Panc1 (cell line): ENCODE measurements around the gene IFNAR1. TPM values are rescaled to one million over a fixed set of nuclear protein-coding genes. Genes with fewer than 3 reads are reported as not detected.

Experiments
- ATAC-seq: fragments of 200-7000 bp; cut with Tn5 transposase; 2 replicates; pipeline ENCODE4 v1.9.1; 2020; ENCODE audit warnings: mild to moderate bottlenecking, moderate library complexity
- BruUV-seq: library from RNA; stranded (reverse); fragments of 400-500 nt; replicated peaks from 2 replicates; lab custom pipeline; 2021; lab: Mats Ljungman, UMichigan
- CTCF ChIA-PET: fragments of 300-600 bp; sonication (Branson Sonifier 250); formaldehyde crosslinking; loops from one replicate; lab custom pipeline; 2022; ENCODE audit warnings: antibody characterized with exemption; lab: Charles Lee
- POLR2A ChIA-PET: fragments of 300-600 bp; sonication (Branson Sonifier 250); formaldehyde crosslinking; loops from one replicate; lab custom pipeline; 2022; ENCODE audit warnings: antibody characterized with exemption; lab: Charles Lee
- DNase-seq: peaks from one replicate; pipeline ENCODE4 v3.0.0-alpha.2; 2010; ENCODE audit warnings: low read depth, low spot score
- H3K27ac ChIP-seq: 2 replicates; pipeline ENCODE4 v1.5.1; 2011; ENCODE audit warnings: mild to moderate bottlenecking, low read length, inconsistent platforms
- H3K27me3 ChIP-seq: fragments of 200-500 bp; sonication (Bioruptor generic); 2 replicates; pipeline ENCODE4 v1.6.0; 2014; ENCODE audit warnings: low read length, inconsistent platforms; ENCODE audit not compliant: control insufficient read depth, insufficient read depth
- H3K36me3 ChIP-seq: fragments of 200-500 bp; sonication (Bioruptor generic); 2 replicates; pipeline ENCODE4 v1.5.1; 2014; ENCODE audit warnings: inconsistent platforms, mild to moderate bottlenecking, low read length, moderate library complexity; ENCODE audit not compliant: control insufficient read depth, insufficient read depth
- H3K4me1 ChIP-seq: 2 replicates; pipeline ENCODE4 v1.5.1; 2011; ENCODE audit warnings: inconsistent platforms, mild to moderate bottlenecking, low read length, moderate library complexity; ENCODE audit not compliant: control insufficient read depth, insufficient read depth
- H3K4me3 ChIP-seq, 2 experiments: 2 replicates each; pipeline ENCODE4 v1.5.1; 2011 to 2012; ENCODE audit warnings: low read depth in 2 of 2, low read length in 2 of 2, mild to moderate bottlenecking in 2 of 2, inconsistent platforms in 1 of 2, moderate library complexity in 1 of 2
- H3K9me3 ChIP-seq: fragments of 200-500 bp; sonication (Bioruptor generic); 2 replicates; pipeline ENCODE4 v1.5.1; 2014; ENCODE audit warnings: low read depth, mild to moderate bottlenecking, inconsistent platforms, low read length, moderate library complexity; ENCODE audit not compliant: control insufficient read depth, insufficient read depth
- CTCF ChIP-seq: fragments of 450-650 bp; IDR thresholded peaks from 2 replicates; pipeline ENCODE4 v1.5.1; 2017; ENCODE audit warnings: mild to moderate bottlenecking
- POLR2AphosphoS5 ChIP-seq: IDR thresholded peaks from 2 replicates; pipeline ENCODE4 v1.6.1; 2012; ENCODE audit warnings: mild to moderate bottlenecking, low read depth, low read length, moderate library complexity
- REST ChIP-seq, 2 experiments: IDR thresholded peaks; 2 replicates each; pipeline ENCODE4 v1.6.1; 2011 to 2012; ENCODE audit warnings: low read depth in 2 of 2, control low read depth in 1 of 2, low read length in 1 of 2, mild to moderate bottlenecking in 1 of 2, moderate library complexity in 1 of 2; ENCODE audit not compliant: insufficient read depth in 1 of 2
- SIN3A ChIP-seq: IDR thresholded peaks from 2 replicates; pipeline ENCODE4 v1.6.1; 2012; ENCODE audit warnings: low read depth, mild to moderate bottlenecking, low read length, moderate library complexity, borderline replicate concordance; ENCODE audit not compliant: insufficient read depth
- TCF7L2 ChIP-seq: IDR thresholded peaks from 2 replicates; pipeline ENCODE4 v1.6.1; 2011; ENCODE audit warnings: mild to moderate bottlenecking, low read depth, low read length, inconsistent platforms
- in situ Hi-C: cut with HindIII; loops from 2 replicates; pipeline ENCODE4 v1.10.0; 2016; ENCODE audit warnings: low sequenced_read_pairs, low pct_unique_long_range_greater_than_20kb
- intact Hi-C: fragments of 100-400 bp; cut with micrococcal nuclease; formaldehyde crosslinking; loops from one replicate; pipeline ENCODE4 v1.10.0; 2022; ENCODE audit not compliant: unreplicated experiment
- total RNA-seq: library from RNA; stranded (reverse); gene quantifications from one replicate; pipeline ENCODE4 v1.2.1, GENCODE V29; 2021; ENCODE audit not compliant: unreplicated experiment

IFNAR1 gene
- total RNA-seq, 1 experiment from 2014 or later, result 23.8 TPM

GRCh38 chr21:33309778-33310177 lies 15.0 kb upstream of the IFNAR1 start:
- Histone ChIP-seq H3K36me3 (no peaks in the 10 kb centered on the region), H3K27ac (no peak overlapping the region), H3K4me3 (no peak overlapping the region), H3K27me3 (no peaks in the 10 kb centered on the region), H3K9me3 (no peaks in the 10 kb centered on the region; the same call in 1 of the 2 replicates), H3K4me1 (no peaks in the 10 kb centered on the region)
- CTCF ChIA-PET, result no interaction called here
- DNase-seq (no peak), ATAC-seq (no peak)
- BruUV-seq, result no TSS peak
- intact Hi-C loops, result no loop called here
- TF ChIP-seq CTCF, result no peak
- TF ChIP-seq REST (IDR thresholded peaks at IDR 0.05; ENCODE audit: insufficient read depth in 1 of 2, low read depth in 2 of 2, low read length in 1 of 2), result no peak
- no peak for TF ChIP-seq SIN3A
- TF ChIP-seq TCF7L2, result no peak
- TF ChIP-seq POLR2AphosphoS5, result no peak
- in situ Hi-C loops, result no loop called here
- POLR2A ChIA-PET, result no interaction called here

- Histone ChIP-seq H3K4me1 (no peaks in the 10 kb centered on the region), H3K27me3 (no peaks in the 10 kb centered on the region), H3K27ac (no peak overlapping the region), H3K36me3 (no peaks in the 10 kb centered on the region), H3K9me3 (no peaks in the 10 kb centered on the region; the same call in 1 of the 2 replicates), H3K4me3 (no peak overlapping the region)
- ATAC-seq (no peak), DNase-seq (no peak)
- POLR2A ChIA-PET, result no interaction called here
- CTCF ChIA-PET, result no interaction called here
- TF ChIP-seq POLR2AphosphoS5 (no peak), SIN3A (no peak), CTCF (no peak), TCF7L2 (no peak), REST (IDR thresholded peaks at IDR 0.05; ENCODE audit: insufficient read depth in 1 of 2, low read depth in 2 of 2, low read length in 1 of 2) (no peak)
- in situ Hi-C loops, result no loop called here
- intact Hi-C loops, result no loop called here
- no TSS peak for BruUV-seq
Measured at GRCh38 chr21:33312121-33312520, 12.6 kb upstream of the IFNAR1 start.
